ENCODE results near the gene GMDS. TPM values are rescaled to one million over a fixed set of nuclear protein-coding genes. Genes with fewer than 3 reads are reported as not detected.

GMDS gene
- total RNA-seq, 1 donor = 23.2 TPM

DNA sequence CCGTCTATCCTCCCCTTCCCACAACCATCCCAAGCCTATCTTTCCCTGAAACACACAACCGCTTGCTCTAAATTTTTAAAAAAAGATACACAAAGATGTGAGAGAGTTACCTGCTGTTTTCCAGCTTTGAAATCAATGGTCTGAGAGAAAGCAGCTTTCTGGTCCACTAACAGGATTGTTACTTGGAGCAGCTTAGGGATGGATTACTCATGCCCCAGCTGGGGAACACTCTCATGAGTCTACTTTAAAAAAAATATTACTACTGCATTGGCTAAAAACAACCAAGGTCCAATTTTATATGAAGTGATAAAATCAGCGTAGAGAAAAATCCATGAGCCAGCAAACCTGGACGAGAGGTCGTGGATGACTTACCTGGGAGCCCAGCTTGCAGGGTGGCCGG is 665.3 kb downstream of the GMDS start:
- H3K9me3 ChIP-seq (ENCODE audit: low read depth, low read length) = no peaks in the 10 kb centered on the region
- peak; percentile 95 for DNase-seq (ENCODE audit: insufficient read length, low spot score, missing footprints)
- peaks cover 34% of the 10 kb centered on the region for H3K4me1 ChIP-seq (ENCODE audit: insufficient read depth, low read length)
- H3K27me3 ChIP-seq (ENCODE audit: insufficient read depth, low read length) = peaks cover 7% of the 10 kb centered on the region
- H3K36me3 ChIP-seq (ENCODE audit: insufficient read depth, low read length) = no peaks in the 10 kb centered on the region
- no peak overlapping the region for H3K4me3 ChIP-seq (ENCODE audit: insufficient read depth, low read length)
- H3K79me2 ChIP-seq (ENCODE audit: insufficient read depth, low read length) = no peaks in the 10 kb centered on the region
- TF ChIP-seq, protein P1, sequence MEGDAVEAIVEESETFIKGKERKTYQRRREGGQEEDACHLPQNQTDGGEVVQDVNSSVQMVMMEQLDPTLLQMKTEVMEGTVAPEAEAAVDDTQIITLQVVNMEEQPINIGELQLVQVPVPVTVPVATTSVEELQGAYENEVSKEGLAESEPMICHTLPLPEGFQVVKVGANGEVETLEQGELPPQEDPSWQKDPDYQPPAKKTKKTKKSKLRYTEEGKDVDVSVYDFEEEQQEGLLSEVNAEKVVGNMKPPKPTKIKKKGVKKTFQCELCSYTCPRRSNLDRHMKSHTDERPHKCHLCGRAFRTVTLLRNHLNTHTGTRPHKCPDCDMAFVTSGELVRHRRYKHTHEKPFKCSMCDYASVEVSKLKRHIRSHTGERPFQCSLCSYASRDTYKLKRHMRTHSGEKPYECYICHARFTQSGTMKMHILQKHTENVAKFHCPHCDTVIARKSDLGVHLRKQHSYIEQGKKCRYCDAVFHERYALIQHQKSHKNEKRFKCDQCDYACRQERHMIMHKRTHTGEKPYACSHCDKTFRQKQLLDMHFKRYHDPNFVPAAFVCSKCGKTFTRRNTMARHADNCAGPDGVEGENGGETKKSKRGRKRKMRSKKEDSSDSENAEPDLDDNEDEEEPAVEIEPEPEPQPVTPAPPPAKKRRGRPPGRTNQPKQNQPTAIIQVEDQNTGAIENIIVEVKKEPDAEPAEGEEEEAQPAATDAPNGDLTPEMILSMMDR (IDR thresholded peaks at IDR 0.05; ENCODE audit: extremely low read depth, low read depth, low read length) = no peak
- H4K20me1 ChIP-seq (ENCODE audit: insufficient read depth, low read length) = no peaks in the 10 kb centered on the region
- H3K27ac ChIP-seq (ENCODE audit: low read depth, low read length) = no peak overlapping the region
- no peak overlapping the region for H2AFZ ChIP-seq (ENCODE audit: low read length)
- no peak overlapping the region for H3K4me2 ChIP-seq (ENCODE audit: insufficient read depth, low read length)

DNA sequence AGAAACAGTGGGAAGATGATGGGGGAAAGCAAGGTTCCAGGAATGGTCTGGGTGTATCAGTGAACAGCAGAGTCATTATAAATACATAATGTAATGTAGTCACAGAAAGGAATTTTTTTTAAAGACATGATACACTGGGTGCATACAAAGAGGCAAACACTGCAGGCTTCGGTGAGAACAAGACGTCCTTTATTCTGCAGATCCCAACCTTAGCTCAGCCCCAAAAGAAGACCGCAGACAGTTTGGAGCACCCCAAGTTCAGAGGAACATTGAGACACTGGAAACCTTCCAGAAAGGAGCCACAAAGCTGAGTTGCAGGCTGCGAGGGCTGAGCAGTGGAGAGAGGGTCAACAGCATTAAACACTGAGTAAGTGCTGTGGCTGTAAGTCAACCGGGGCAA is 666.3 kb downstream of the GMDS start:
- DNase-seq (ENCODE audit: insufficient read length, low spot score, missing footprints) = peak; percentile 77

DNA sequence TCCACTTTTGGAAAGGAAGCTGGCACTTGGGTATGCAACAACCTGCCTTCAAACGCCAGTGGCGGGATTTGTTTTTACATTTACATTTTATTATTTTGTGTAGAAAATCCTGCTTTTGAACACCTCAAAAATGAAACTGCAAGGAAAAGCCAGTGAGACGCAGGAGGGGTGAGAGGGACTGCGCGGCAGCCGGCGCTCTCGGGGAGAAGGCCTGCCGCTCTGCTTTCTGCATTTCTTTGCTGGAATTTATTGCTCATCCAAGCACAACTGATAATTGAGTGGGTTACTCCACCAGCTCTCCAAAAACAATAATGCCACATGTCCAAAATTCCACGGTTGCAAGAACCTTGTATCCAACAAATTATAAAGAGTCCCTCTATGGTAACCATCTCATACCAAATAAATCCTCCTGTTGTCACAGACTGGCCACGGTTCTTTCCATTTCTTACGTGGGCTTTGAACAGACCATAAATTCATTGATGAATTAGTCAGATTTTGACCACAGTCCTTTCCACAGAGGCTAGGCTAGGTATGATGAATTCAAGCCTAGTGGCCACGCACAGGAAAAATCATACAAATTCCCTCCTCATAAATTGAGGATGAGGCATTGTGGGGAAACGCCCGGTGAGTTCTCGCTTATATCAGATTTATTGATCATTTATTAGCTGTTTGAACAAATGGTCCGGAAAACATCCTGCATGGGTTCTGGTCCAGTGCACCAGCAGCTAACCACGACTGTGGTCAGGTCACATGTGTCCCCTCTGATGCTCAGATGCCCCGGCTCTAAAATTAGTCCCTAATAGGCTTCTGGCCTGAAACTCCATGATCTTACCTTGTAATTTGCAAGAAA is 667.3 kb downstream of the GMDS start:
- H2AFZ ChIP-seq (ENCODE audit: low read length) = peak overlapping the region; percentile 66
- H3K27me3 ChIP-seq (ENCODE audit: insufficient read depth, low read length) = no peaks in the 10 kb centered on the region
- H3K9me3 ChIP-seq (ENCODE audit: low read depth, low read length) = no peaks in the 10 kb centered on the region
- DNase-seq (ENCODE audit: insufficient read length, low spot score, missing footprints) = peak; percentile 80
- H4K20me1 ChIP-seq (ENCODE audit: insufficient read depth, low read length) = no peaks in the 10 kb centered on the region
- peak overlapping the region; percentile 36 for H3K4me3 ChIP-seq (ENCODE audit: insufficient read depth, low read length)
- TF ChIP-seq, protein P1 (IDR thresholded peaks at IDR 0.05; ENCODE audit: extremely low read depth, low read depth, low read length) = no peak
- peak overlapping the region; percentile 60 for H3K4me2 ChIP-seq (ENCODE audit: insufficient read depth, low read length)
- H3K79me2 ChIP-seq (ENCODE audit: insufficient read depth, low read length) = no peaks in the 10 kb centered on the region
- peaks cover 38% of the 10 kb centered on the region for H3K4me1 ChIP-seq (ENCODE audit: insufficient read depth, low read length)
- H3K36me3 ChIP-seq (ENCODE audit: insufficient read depth, low read length) = no peaks in the 10 kb centered on the region
- peak overlapping the region; percentile 40 for H3K27ac ChIP-seq (ENCODE audit: low read depth, low read length)

More for the DNA sequence above, 666.3 kb downstream of the GMDS start:
- H3K9me3 ChIP-seq (ENCODE audit: low read depth, low read length) = no peaks in the 10 kb centered on the region
- peaks cover 5% of the 10 kb centered on the region for H3K27me3 ChIP-seq (ENCODE audit: insufficient read depth, low read length)
- TF ChIP-seq, protein P1 (IDR thresholded peaks at IDR 0.05; ENCODE audit: extremely low read depth, low read depth, low read length) = no peak
- H4K20me1 ChIP-seq (ENCODE audit: insufficient read depth, low read length) = no peaks in the 10 kb centered on the region
- H3K36me3 ChIP-seq (ENCODE audit: insufficient read depth, low read length) = no peaks in the 10 kb centered on the region
- H3K27ac ChIP-seq (ENCODE audit: low read depth, low read length) = no peak overlapping the region
- H3K4me2 ChIP-seq (ENCODE audit: insufficient read depth, low read length) = peak overlapping the region; percentile 23
- H2AFZ ChIP-seq (ENCODE audit: low read length) = no peak overlapping the region
- no peak overlapping the region for H3K4me3 ChIP-seq (ENCODE audit: insufficient read depth, low read length)
- H3K4me1 ChIP-seq (ENCODE audit: insufficient read depth, low read length) = peaks cover 38% of the 10 kb centered on the region
- no peaks in the 10 kb centered on the region for H3K79me2 ChIP-seq (ENCODE audit: insufficient read depth, low read length)

- Histone ChIP-seq H3K4me2 (ENCODE audit: insufficient read depth, low read length) (peak overlapping the region; percentile 60), H3K9me3 (ENCODE audit: low read depth, low read length) (no peaks in the 10 kb centered on the region), H3K27ac (ENCODE audit: low read depth, low read length) (no peak overlapping the region), H3K4me1 (ENCODE audit: insufficient read depth, low read length) (peaks cover 38% of the 10 kb centered on the region), H3K36me3 (ENCODE audit: insufficient read depth, low read length) (no peaks in the 10 kb centered on the region), H2AFZ (ENCODE audit: low read length) (peak overlapping the region; percentile 66), H4K20me1 (ENCODE audit: insufficient read depth, low read length) (no peaks in the 10 kb centered on the region), H3K79me2 (ENCODE audit: insufficient read depth, low read length) (no peaks in the 10 kb centered on the region), H3K27me3 (ENCODE audit: insufficient read depth, low read length) (no peaks in the 10 kb centered on the region), H3K4me3 (ENCODE audit: insufficient read depth, low read length) (no peak overlapping the region)
- TF ChIP-seq, protein P1 (IDR thresholded peaks at IDR 0.05; ENCODE audit: extremely low read depth, low read depth, low read length) = no peak
- no peak for DNase-seq (ENCODE audit: insufficient read length, low spot score, missing footprints)
Measured at GRCh38 chr6:1577146-1577680, 668.2 kb downstream of the GMDS start.
